ENCODE results near the gene PLSCR3.

- no peak for TF ChIP-seq POLR2A (IDR thresholded peaks at IDR 0.05)
- no peak for TF ChIP-seq CTCF (IDR thresholded peaks at IDR 0.05)
These were observed 26.3 kb downstream of the PLSCR3 start for GRCh38 chr17:7367918-7368598.

Data from right lobe of liver (tissue), 4 donors.